GM23338 (cell line): Measurements from ENCODE around the gene TPRG1. TPM values are rescaled to one million over a fixed set of nuclear protein-coding genes. Genes with fewer than 3 reads are reported as not detected.
A peak's percentile ranks its signal among the peaks of the same experiment; 100 is the strongest.

ENCODE experiments used
- ATAC-seq: fragments of 200-7000 bp; cut with Tn5 transposase; 3 replicates; pipeline ENCODE4 v1.9.1; 2020
- DNase-seq: peaks from one replicate; pipeline ENCODE4 v3.0.0-alpha.2; 2015; ENCODE audit warnings: low spot score
- H2AFZ ChIP-seq: fragments of 200-600 bp; sonication (generic); 2 replicates; pipeline ENCODE4 v1.8.0; 2016; ENCODE audit warnings: antibody characterized with exemption, mild to moderate bottlenecking, moderate library complexity
- H3F3A ChIP-seq: fragments of 200-600 bp; sonication (generic); replicated peaks from 2 replicates; pipeline ENCODE4 v1.8.0; 2017; ENCODE audit warnings: antibody characterized with exemption, mixed run types, low read depth
- H3K27ac ChIP-seq: fragments of 200-600 bp; sonication (generic); 2 replicates; pipeline ENCODE4 v1.6.1; 2016; ENCODE audit warnings: low read depth
- H3K27me3 ChIP-seq: fragments of 200-600 bp; sonication (generic); 2 replicates; pipeline ENCODE4 v1.8.0; 2016; ENCODE audit warnings: mild to moderate bottlenecking, mixed run types, moderate library complexity; ENCODE audit not compliant: insufficient read depth
- H3K36me3 ChIP-seq: fragments of 200-600 bp; sonication (generic); 2 replicates; pipeline ENCODE4 v1.8.0; 2016; ENCODE audit warnings: mild to moderate bottlenecking; ENCODE audit not compliant: insufficient read depth
- H3K4me1 ChIP-seq: fragments of 200-600 bp; sonication (generic); 2 replicates; pipeline ENCODE4 v1.8.0; 2016; ENCODE audit warnings: mild to moderate bottlenecking, moderate library complexity; ENCODE audit not compliant: insufficient read depth
- H3K4me2 ChIP-seq: fragments of 200-600 bp; sonication (generic); 2 replicates; pipeline ENCODE4 v1.7.1; 2017; ENCODE audit warnings: mixed run types
- H3K4me3 ChIP-seq: fragments of 200-600 bp; sonication (generic); 2 replicates; pipeline ENCODE4 v1.6.1; 2016; ENCODE audit warnings: mixed run types
- H3K79me2 ChIP-seq: fragments of 200-600 bp; sonication (generic); replicated peaks from 2 replicates; pipeline ENCODE4 v1.8.0; 2017; ENCODE audit warnings: mild to moderate bottlenecking; ENCODE audit not compliant: insufficient read depth
- H3K9me2 ChIP-seq: fragments of 200-600 bp; sonication (generic); 2 replicates; pipeline ENCODE4 v1.8.0; 2017; ENCODE audit not compliant: insufficient read depth
- H4K20me1 ChIP-seq: fragments of 200-600 bp; sonication (generic); replicated peaks from 2 replicates; pipeline ENCODE4 v1.8.0; 2017; ENCODE audit warnings: mild to moderate bottlenecking; ENCODE audit not compliant: insufficient read depth
- H3K27ac Mint-ChIP-seq: 2 replicates; pipeline ENCODE4 v1.8.0; 2020; ENCODE audit warnings: inconsistent platforms, mild to moderate bottlenecking, moderate library complexity, mixed read lengths
- H3K27me3 Mint-ChIP-seq: 3 replicates; pipeline ENCODE4 v1.8.0; 2022; ENCODE audit warnings: low read depth, mild to moderate bottlenecking, moderate library complexity, mixed read lengths, inconsistent platforms; ENCODE audit not compliant: insufficient read depth, poor library complexity
- H3K36me3 Mint-ChIP-seq: 3 replicates; pipeline ENCODE4 v1.8.0; 2021; ENCODE audit warnings: low read depth, mild to moderate bottlenecking, inconsistent platforms, moderate library complexity, mixed read lengths
- H3K4me1 Mint-ChIP-seq: 3 replicates; pipeline ENCODE4 v1.8.0; 2020; ENCODE audit warnings: mild to moderate bottlenecking, inconsistent platforms, mixed read lengths
- H3K4me3 Mint-ChIP-seq: 3 replicates; pipeline ENCODE4 v1.8.0; 2021; ENCODE audit warnings: moderate library complexity, mild to moderate bottlenecking, inconsistent platforms, mixed read lengths
- H3K9me3 Mint-ChIP-seq: 3 replicates; pipeline ENCODE4 v1.8.0; 2020; ENCODE audit warnings: moderate library complexity, mild to moderate bottlenecking, inconsistent platforms, mixed read lengths
- CREB1 ChIP-seq: fragments of 250-450 bp; sonication (Bioruptor Pico); IDR thresholded peaks from 2 replicates; pipeline ENCODE4 v1.5.0; 2020; ENCODE audit warnings: low read depth, mild to moderate bottlenecking, moderate library complexity
- CTCF ChIP-seq, 2 experiments: fragments of 200-600 bp in 1 of 2; sonication (generic) in 1 of 2; conservative IDR thresholded peaks; 2 replicates each; pipeline versions ENCODE4 v1.5.1 to v1.6.1; 2016 to 2017; ENCODE audit warnings: antibody characterized with exemption in 2 of 2, low read depth in 2 of 2, mild to moderate bottlenecking in 2 of 2, moderate library complexity in 1 of 2
- EZH2 ChIP-seq: fragments of 200-600 bp; sonication (generic); IDR thresholded peaks from one replicate; pipeline ENCODE4 v1.8.0; 2017; ENCODE audit warnings: antibody characterized with exemption, mild to moderate bottlenecking, low read depth; ENCODE audit not compliant: unreplicated experiment
- EZH2phosphoT487 ChIP-seq: fragments of 200-600 bp; sonication (generic); IDR thresholded peaks from one replicate; pipeline ENCODE4 v1.8.1; 2018; ENCODE audit warnings: antibody characterized with exemption; ENCODE audit not compliant: unreplicated experiment
- JUNB ChIP-seq: IDR thresholded peaks from one replicate; pipeline ENCODE4 v1.6.1; 2016; ENCODE audit warnings: antibody characterized with exemption; ENCODE audit not compliant: unreplicated experiment
- NANOG ChIP-seq: IDR thresholded peaks from 2 replicates; pipeline ENCODE4 v1.6.1; 2016; ENCODE audit warnings: antibody characterized with exemption, borderline replicate concordance
- ZNF114 ChIP-seq: fragments of 250-450 bp; sonication (Bioruptor Pico); IDR thresholded peaks from 2 replicates; pipeline ENCODE4 v1.5.0; 2020; ENCODE audit warnings: mild to moderate bottlenecking, moderate library complexity
- ZNF331 ChIP-seq: fragments of 250-450 bp; sonication (Bioruptor Pico); IDR thresholded peaks from 2 replicates; pipeline ENCODE4 v1.5.0; 2020; ENCODE audit warnings: low read depth, mild to moderate bottlenecking, moderate library complexity
- ZNF462 ChIP-seq: fragments of 250-450 bp; sonication (Bioruptor Pico); IDR thresholded peaks from 2 replicates; pipeline ENCODE4 v1.5.0; 2020; ENCODE audit warnings: mild to moderate bottlenecking, moderate library complexity
- polyA plus RNA-seq: library from polyadenylated mRNA; unstranded; fragments of >200 nt; fragmentation: Nextera tagmentation; extraction: Ambion mirVana; gene quantifications from 2 replicates; pipeline ENCODE4 v1.2.1, GENCODE V29; 2016
- total RNA-seq: library from RNA; depleted of rRNA; stranded (reverse); fragments of >200 nt; shearing (Covaris generic); gene quantifications from 2 replicates; pipeline ENCODE4 v1.2.3, GENCODE V29; 2014
- TF ChIP-seq, protein P1 (sequence below): IDR thresholded peaks from 2 replicates; pipeline ENCODE4 v1.6.1; 2016; ENCODE audit warnings: antibody characterized with exemption

The TPRG1 gene
- total and polyA plus RNA-seq, 2 experiments from 2014 or later: 0.74 to 1.7 TPM

DNA sequence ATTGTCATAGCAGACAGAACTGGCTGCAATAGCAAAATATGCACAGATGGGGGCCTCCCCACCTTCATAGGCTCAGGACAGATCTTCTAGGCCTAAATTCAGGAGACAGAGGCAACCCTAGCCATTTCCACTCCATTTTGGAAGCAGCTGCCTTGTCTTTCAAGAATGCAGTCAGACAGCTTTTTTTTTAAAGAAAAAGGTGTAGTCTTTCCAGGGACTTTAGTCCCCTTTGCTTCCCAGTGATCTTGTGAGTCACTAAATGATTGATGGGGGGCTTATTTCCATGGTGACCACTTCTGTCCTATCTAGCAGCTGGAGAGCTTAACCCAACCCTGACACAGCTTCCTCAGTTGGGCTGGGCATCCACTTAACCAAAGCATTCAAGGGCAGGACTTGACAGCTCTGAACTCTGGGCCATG lies 165.9 kb downstream of the TPRG1 start:
- TF ChIP-seq ZNF331 (CRISPR knock-in tag): no peak
- no peak for TF ChIP-seq JUNB
- TF ChIP-seq CTCF (conservative IDR thresholded peaks at IDR 0.05; ENCODE audit: low read depth in 2 of 2): 0 out of 4 replicates have a peak, but pooled peaks have one; percentile 9 to 11
- TF ChIP-seq CREB1 (CRISPR knock-in tag): no peak
- no peak for TF ChIP-seq NANOG
- H3F3A ChIP-seq: no peaks in the 10 kb centered on the region
- H3K4me3 ChIP-seq: no peak overlapping the region
- Mint-ChIP-seq H3K27ac (no peak overlapping the region), H3K4me1 (no peaks in the 10 kb centered on the region), H3K36me3 (no peaks in the 10 kb centered on the region), H3K9me3 (no peaks in the 10 kb centered on the region), H3K4me3 (no peak overlapping the region), H3K27me3 (no peaks in the 10 kb centered on the region)
- no peaks in the 10 kb centered on the region for H3K79me2 ChIP-seq
- H3K27ac ChIP-seq: no peak overlapping the region
- H4K20me1 ChIP-seq: no peaks in the 10 kb centered on the region
- H3K4me1 ChIP-seq: no peaks in the 10 kb centered on the region; the same call in 1 of the 2 replicates
- DNase-seq (peak; percentile 33), ATAC-seq (no peak)
- no peak overlapping the region for H2AFZ ChIP-seq
- H3K4me2 ChIP-seq: no peak overlapping the region
- peaks cover 9% of the 10 kb centered on the region; the same call in 1 of the 2 replicates for H3K9me2 ChIP-seq
- no peaks in the 10 kb centered on the region for H3K36me3 ChIP-seq
- H3K27me3 ChIP-seq: no peaks in the 10 kb centered on the region

GRCh38 chr3:189338366-189338765 lies 166.6 kb downstream of the TPRG1 start:
- peaks cover 9% of the 10 kb centered on the region; the same call in 1 of the 2 replicates for H3K9me2 ChIP-seq
- Mint-ChIP-seq H3K27ac (no peak overlapping the region), H3K4me3 (no peak overlapping the region), H3K4me1 (no peaks in the 10 kb centered on the region), H3K36me3 (no peaks in the 10 kb centered on the region), H3K9me3 (no peaks in the 10 kb centered on the region), H3K27me3 (no peaks in the 10 kb centered on the region)
- no peak overlapping the region for H3K4me2 ChIP-seq
- H2AFZ ChIP-seq: no peak overlapping the region
- no peak for DNase-seq
- no peaks in the 10 kb centered on the region for H3K27me3 ChIP-seq
- H3K4me3 ChIP-seq: no peak overlapping the region
- no peaks in the 10 kb centered on the region for H3K36me3 ChIP-seq
- H4K20me1 ChIP-seq: no peaks in the 10 kb centered on the region
- no peaks in the 10 kb centered on the region for H3K79me2 ChIP-seq
- no peaks in the 10 kb centered on the region; the same call in 1 of the 2 replicates for H3K4me1 ChIP-seq
- ATAC-seq: no peak
- H3F3A ChIP-seq: no peaks in the 10 kb centered on the region
- H3K27ac ChIP-seq: no peak overlapping the region
- TF ChIP-seq NANOG: no peak
- TF ChIP-seq ZNF462 (CRISPR knock-in tag): no peak
- TF ChIP-seq JUNB: no peak
- TF ChIP-seq ZNF114 (CRISPR knock-in tag): no peak
- no peak for TF ChIP-seq CTCF (conservative IDR thresholded peaks at IDR 0.05; ENCODE audit: low read depth in 2 of 2)
- no peak for TF ChIP-seq ZNF331 (CRISPR knock-in tag)
- no peak for TF ChIP-seq EZH2
- no peak for TF ChIP-seq CREB1 (CRISPR knock-in tag)
- TF ChIP-seq, protein P1, sequence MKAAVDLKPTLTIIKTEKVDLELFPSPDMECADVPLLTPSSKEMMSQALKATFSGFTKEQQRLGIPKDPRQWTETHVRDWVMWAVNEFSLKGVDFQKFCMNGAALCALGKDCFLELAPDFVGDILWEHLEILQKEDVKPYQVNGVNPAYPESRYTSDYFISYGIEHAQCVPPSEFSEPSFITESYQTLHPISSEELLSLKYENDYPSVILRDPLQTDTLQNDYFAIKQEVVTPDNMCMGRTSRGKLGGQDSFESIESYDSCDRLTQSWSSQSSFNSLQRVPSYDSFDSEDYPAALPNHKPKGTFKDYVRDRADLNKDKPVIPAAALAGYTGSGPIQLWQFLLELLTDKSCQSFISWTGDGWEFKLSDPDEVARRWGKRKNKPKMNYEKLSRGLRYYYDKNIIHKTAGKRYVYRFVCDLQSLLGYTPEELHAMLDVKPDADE: no peak
- no peak for TF ChIP-seq EZH2phosphoT487
